Chondrocyte (in vitro differentiated cells): ENCODE measurements around the gene LHFPL6. TPM values are rescaled to one million over a fixed set of nuclear protein-coding genes. Genes with fewer than 3 reads are reported as not detected.

Experiments used
- DNase-seq: peaks from one replicate; pipeline ENCODE4 v3.0.0; 2021; ENCODE audit warnings: mixed read lengths, low spot score
- H3K27ac Mint-ChIP-seq: one replicate; pipeline ENCODE4 v1.8.0; 2021; ENCODE audit warnings: mild to moderate bottlenecking, moderate library complexity, mixed read lengths; ENCODE audit not compliant: unreplicated experiment
- H3K27me3 Mint-ChIP-seq: 2 replicates; pipeline ENCODE4 v1.8.0; 2021; ENCODE audit warnings: low read depth, mixed read lengths
- H3K36me3 Mint-ChIP-seq: 2 replicates; pipeline ENCODE4 v1.8.0; 2021; ENCODE audit warnings: low read depth, mixed read lengths
- H3K4me1 Mint-ChIP-seq: 2 replicates; pipeline ENCODE4 v1.8.0; 2021; ENCODE audit warnings: low read depth, mild to moderate bottlenecking, mixed read lengths
- H3K4me3 Mint-ChIP-seq: one replicate; pipeline ENCODE4 v1.8.0; 2021; ENCODE audit warnings: mild to moderate bottlenecking, moderate library complexity, mixed read lengths; ENCODE audit not compliant: unreplicated experiment
- H3K9me3 Mint-ChIP-seq: 2 replicates; pipeline ENCODE4 v1.8.0; 2021; ENCODE audit warnings: low read depth, mixed read lengths
- total RNA-seq: library from RNA; stranded (reverse); gene quantifications from 3 replicates; pipeline ENCODE4 v1.2.1, GENCODE V29; 2021
- TF ChIP-seq, protein P1 (sequence below): fragments of 200-600 bp; sonication (generic); IDR thresholded peaks from 2 replicates; pipeline ENCODE4 v1.5.0; 2021; ENCODE audit warnings: antibody characterized with exemption, mild to moderate bottlenecking, moderate library complexity

LHFPL6 gene
- total RNA-seq, 1 donor from 2014 or later, result 101 TPM

DNA sequence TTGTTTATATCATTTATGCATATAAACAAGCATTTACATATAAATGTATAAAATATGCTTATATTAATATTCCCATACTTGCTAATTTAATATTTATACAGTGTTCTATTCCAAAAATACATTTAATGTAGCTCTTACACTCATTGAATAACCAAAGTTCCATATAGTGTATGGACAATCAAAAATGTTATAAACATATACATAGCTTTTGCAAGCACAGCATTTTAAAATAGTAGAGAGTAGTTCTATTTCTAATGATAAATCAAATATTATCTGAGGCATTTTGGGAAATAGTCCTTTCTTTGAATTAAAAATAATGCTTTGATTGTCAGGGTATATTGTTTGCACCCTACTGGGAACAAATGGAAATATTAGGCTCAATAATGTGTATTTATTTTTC, 30.0 kb upstream of the LHFPL6 start:
- TF ChIP-seq, protein P1, sequence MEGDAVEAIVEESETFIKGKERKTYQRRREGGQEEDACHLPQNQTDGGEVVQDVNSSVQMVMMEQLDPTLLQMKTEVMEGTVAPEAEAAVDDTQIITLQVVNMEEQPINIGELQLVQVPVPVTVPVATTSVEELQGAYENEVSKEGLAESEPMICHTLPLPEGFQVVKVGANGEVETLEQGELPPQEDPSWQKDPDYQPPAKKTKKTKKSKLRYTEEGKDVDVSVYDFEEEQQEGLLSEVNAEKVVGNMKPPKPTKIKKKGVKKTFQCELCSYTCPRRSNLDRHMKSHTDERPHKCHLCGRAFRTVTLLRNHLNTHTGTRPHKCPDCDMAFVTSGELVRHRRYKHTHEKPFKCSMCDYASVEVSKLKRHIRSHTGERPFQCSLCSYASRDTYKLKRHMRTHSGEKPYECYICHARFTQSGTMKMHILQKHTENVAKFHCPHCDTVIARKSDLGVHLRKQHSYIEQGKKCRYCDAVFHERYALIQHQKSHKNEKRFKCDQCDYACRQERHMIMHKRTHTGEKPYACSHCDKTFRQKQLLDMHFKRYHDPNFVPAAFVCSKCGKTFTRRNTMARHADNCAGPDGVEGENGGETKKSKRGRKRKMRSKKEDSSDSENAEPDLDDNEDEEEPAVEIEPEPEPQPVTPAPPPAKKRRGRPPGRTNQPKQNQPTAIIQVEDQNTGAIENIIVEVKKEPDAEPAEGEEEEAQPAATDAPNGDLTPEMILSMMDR, result no peak
- no peak for DNase-seq
- Mint-ChIP-seq H3K27ac (no peak overlapping the region), H3K4me1 (no peaks in the 10 kb centered on the region), H3K27me3 (peaks cover 3% of the 10 kb centered on the region), H3K36me3 (peaks cover 3% of the 10 kb centered on the region), H3K4me3 (no peak overlapping the region), H3K9me3 (peaks cover 12% of the 10 kb centered on the region)

DNA sequence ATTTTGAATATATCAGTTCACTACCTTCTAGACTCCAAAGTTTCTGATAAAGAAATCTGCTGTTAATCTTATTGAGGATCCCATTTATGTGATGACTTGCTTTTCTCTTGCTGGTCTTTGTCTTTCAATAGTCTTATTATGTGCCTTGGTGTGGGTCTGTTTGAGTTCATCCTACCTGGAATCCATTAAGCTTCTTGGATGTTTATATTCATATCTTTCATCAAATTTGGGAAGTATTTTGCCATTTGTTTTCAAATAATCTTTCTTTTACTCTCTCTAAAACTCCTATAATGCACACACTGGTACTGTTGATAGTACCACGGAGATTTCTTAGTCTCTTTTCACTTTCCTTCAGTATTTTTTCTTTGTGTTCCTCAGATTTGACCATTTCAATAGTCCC, 28.3 kb upstream of the LHFPL6 start:
- TF ChIP-seq, protein P1, result no peak
- no peak for DNase-seq
- no peaks in the 10 kb centered on the region for H3K4me1 Mint-ChIP-seq
- H3K4me3 Mint-ChIP-seq, result no peak overlapping the region
- peaks cover 12% of the 10 kb centered on the region for H3K9me3 Mint-ChIP-seq
- H3K27me3 Mint-ChIP-seq, result peaks cover 2% of the 10 kb centered on the region
- peaks cover 3% of the 10 kb centered on the region for H3K36me3 Mint-ChIP-seq
- no peak overlapping the region for H3K27ac Mint-ChIP-seq

GRCh38 chr13:39623466-39623865, 20.5 kb upstream of the LHFPL6 start:
- Mint-ChIP-seq H3K36me3 (no peaks in the 10 kb centered on the region), H3K9me3 (peaks cover 4% of the 10 kb centered on the region), H3K27me3 (no peaks in the 10 kb centered on the region), H3K27ac (no peak overlapping the region), H3K4me1 (no peaks in the 10 kb centered on the region), H3K4me3 (no peak overlapping the region)
- TF ChIP-seq, protein P1, result no peak
- DNase-seq, result no peak

DNA sequence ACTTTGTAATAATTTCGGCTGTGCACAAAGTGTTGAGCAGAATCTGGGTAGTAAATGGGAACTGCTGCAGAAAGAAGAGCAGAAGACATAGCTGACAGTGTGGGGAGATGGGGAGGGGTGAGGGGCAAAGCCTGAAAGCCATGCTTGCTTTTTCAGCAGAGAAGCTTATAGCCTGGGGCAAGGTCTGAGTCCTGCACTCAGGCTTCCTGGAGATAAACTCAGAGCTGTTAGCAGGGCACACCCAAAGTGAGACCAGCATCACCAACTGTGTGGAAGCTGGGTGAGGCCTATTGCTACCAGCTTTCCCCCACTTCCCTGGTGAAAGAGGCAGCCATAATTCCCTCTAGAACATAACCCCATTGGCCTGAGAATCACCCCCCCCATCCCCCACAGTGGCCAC, 15.6 kb upstream of the LHFPL6 start:
- H3K4me3 Mint-ChIP-seq, result no peak overlapping the region
- H3K27me3 Mint-ChIP-seq, result no peaks in the 10 kb centered on the region
- H3K9me3 Mint-ChIP-seq, result peaks cover 4% of the 10 kb centered on the region
- no peaks in the 10 kb centered on the region for H3K4me1 Mint-ChIP-seq
- H3K27ac Mint-ChIP-seq, result no peak overlapping the region
- no peak for DNase-seq
- TF ChIP-seq, protein P1, result no peak
- no peaks in the 10 kb centered on the region for H3K36me3 Mint-ChIP-seq

DNA sequence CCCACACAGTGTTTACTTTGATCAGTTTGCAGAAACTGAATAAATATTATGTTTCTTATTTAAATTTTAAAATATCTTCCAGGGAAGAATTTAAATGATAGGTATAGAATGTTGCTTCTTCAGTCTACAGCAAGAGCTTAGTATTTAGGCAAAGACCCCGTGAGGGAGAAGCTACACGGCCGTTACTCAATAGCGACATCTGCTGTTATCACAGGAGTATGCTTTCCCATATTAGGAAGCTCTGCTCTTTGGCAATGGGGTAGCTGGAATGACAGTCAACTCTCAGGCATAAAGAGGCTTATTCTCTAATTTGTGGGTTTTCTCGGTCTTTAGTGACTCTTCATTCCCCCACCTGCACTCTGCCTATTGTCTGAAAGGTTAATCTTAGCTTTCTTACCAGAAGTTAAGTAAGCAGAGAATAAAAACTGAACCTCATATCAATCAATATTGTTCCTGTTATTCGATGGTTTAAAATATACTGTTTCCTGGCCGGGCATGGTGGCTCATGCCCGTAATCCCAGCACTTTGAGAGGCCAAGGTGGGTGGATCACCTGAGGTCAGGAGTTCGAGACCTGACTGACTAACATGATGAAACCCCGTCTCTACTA, 13.2 kb upstream of the LHFPL6 start:
- Mint-ChIP-seq H3K36me3 (no peaks in the 10 kb centered on the region), H3K9me3 (no peaks in the 10 kb centered on the region), H3K27ac (no peak overlapping the region), H3K4me1 (no peaks in the 10 kb centered on the region), H3K27me3 (no peaks in the 10 kb centered on the region), H3K4me3 (no peak overlapping the region)
- TF ChIP-seq, protein P1, result peak; percentile 97
- no peak for DNase-seq
